CD4-positive, alpha-beta T cell treated with Interleukin-21 for 1 hour (primary cell): ENCODE data around the gene HSD17B1.
"Not testable (repeated sequence)": the region's sequence is repeated elsewhere in the genome, so short reads cannot be mapped to it uniquely, and the experiment has no call there.

Experiments used
- DNase-seq: peaks from one replicate; pipeline ENCODE4 v3.0.0-alpha.2; 2020

HSD17B1 gene

GRCh38 chr17:42526031-42526444 is 26.7 kb upstream of the HSD17B1 start:
- DNase-seq, result no peak

- DNase-seq, result no peak
Observed at GRCh38 chr17:42527932-42528331, 24.8 kb upstream of the HSD17B1 start.

GRCh38 chr17:42529061-42529460 is 23.7 kb upstream of the HSD17B1 start:
- DNase-seq, result no peak

- DNase-seq, result no peak
Observed at GRCh38 chr17:42530952-42531454, 21.7 kb upstream of the HSD17B1 start.

GRCh38 chr17:42531455-42532354 is 21.0 kb upstream of the HSD17B1 start:
- peak; percentile 58 for DNase-seq

- DNase-seq, result no peak
Observed at GRCh38 chr17:42535155-42536047, 17.3 kb upstream of the HSD17B1 start.

GRCh38 chr17:42536048-42536371 is 16.7 kb upstream of the HSD17B1 start, which contains the start of gene NAGLU:
TSS of gene NAGLU (plus strand) at chr17:42536241. CDS start at chr17:42536273, 32 bp downstream.
- peak; percentile 80 for DNase-seq

GRCh38 chr17:42536372-42537155 is 16.2 kb upstream of the HSD17B1 start:
- DNase-seq, result peak; percentile 72

- DNase-seq, result no peak
Observed at GRCh38 chr17:42537156-42537805, 15.4 kb upstream of the HSD17B1 start.

- no peak for DNase-seq
Observed at GRCh38 chr17:42537826-42538451, 14.8 kb upstream of the HSD17B1 start.

- DNase-seq, result no peak
Observed at GRCh38 chr17:42538482-42538881, 14.2 kb upstream of the HSD17B1 start.

- DNase-seq, result not testable (repeated sequence)
Observed at GRCh38 chr17:42540558-42540957, 12.2 kb upstream of the HSD17B1 start.

GRCh38 chr17:42541041-42541833 is 11.5 kb upstream of the HSD17B1 start:
- no peak for DNase-seq

- DNase-seq, result no peak
Observed at GRCh38 chr17:42543190-42544079, 9.3 kb upstream of the HSD17B1 start.

GRCh38 chr17:42544874-42545283 is 7.8 kb upstream of the HSD17B1 start:
- DNase-seq, result no peak

GRCh38 chr17:42545755-42546505 is 6.8 kb upstream of the HSD17B1 start:
- not testable (repeated sequence) for DNase-seq

- no peak for DNase-seq
Observed at GRCh38 chr17:42547001-42547461, 5.7 kb upstream of the HSD17B1 start.

- no peak for DNase-seq
Observed at GRCh38 chr17:42547698-42548069, 5.0 kb upstream of the HSD17B1 start.
